Body of pancreas (tissue), 4 donors: ENCODE results near the gene FAM13B. TPM values are rescaled to one million over a fixed set of nuclear protein-coding genes. Genes with fewer than 3 reads are reported as not detected.
A peak's percentile ranks its signal among the peaks of the same experiment; 100 is the strongest.

Experiments used
- ATAC-seq: fragments of 150-250 bp; one replicate; pipeline ENCODE4 v1.9.1; 2016
- DNase-seq, 4 donors: peaks; one replicate each; pipeline ENCODE4 v3.0.0-alpha.2; 2019
- H3K27ac ChIP-seq, 4 donors: fragments of 200-600 bp; sonication (generic); 1 replicate in 3 of 4; 2 replicates in 1 of 4; pipeline versions ENCODE4 v1.5.1 to v1.6.1; 2016 to 2019; ENCODE audit warnings: mild to moderate bottlenecking in 1 of 4, mixed read lengths in 1 of 4, moderate library complexity in 1 of 4
- H3K27me3 ChIP-seq, 2 donors: fragments of 200-600 bp; sonication (generic); one replicate each; pipeline ENCODE4 v1.6.0; 2016; ENCODE audit warnings: mild to moderate bottlenecking in 1 of 2
- H3K36me3 ChIP-seq, 2 donors: fragments of 200-600 bp; sonication (generic); replicated peaks in 1 of 2; 2 replicates each; pipeline ENCODE4 v1.5.1; 2016; ENCODE audit warnings: low read depth in 2 of 2; ENCODE audit not compliant: insufficient read depth in 1 of 2
- H3K4me1 ChIP-seq: fragments of 200-600 bp; sonication (generic); one replicate; pipeline ENCODE4 v1.6.0; 2016
- H3K4me3 ChIP-seq, 2 donors: fragments of 200-600 bp; sonication (generic); 1 replicate in 1 of 2; 2 replicates in 1 of 2; pipeline ENCODE4 v1.5.1; 2016 to 2019
- H3K9me3 ChIP-seq, 3 donors: fragments of 200-600 bp; sonication (generic); 1 replicate in 2 of 3; 2 replicates in 1 of 3; pipeline ENCODE4 v1.5.1; 2016
- CTCF ChIP-seq, 7 experiments: fragments of 450-650 bp in 4 of 7; fragments of 200-600 bp in 3 of 7; sonication (generic) in 3 of 7; IDR thresholded peaks; one replicate each; pipeline ENCODE4 v1.5.1; 2016 to 2019; ENCODE audit warnings: antibody characterized with exemption in 7 of 7
- POLR2A ChIP-seq, 3 donors: fragments of 450-650 bp; IDR thresholded peaks; one replicate each; pipeline ENCODE4 v1.6.1; 2016; ENCODE audit warnings: antibody characterized with exemption in 3 of 3, mild to moderate bottlenecking in 2 of 3
- WGBS, 2 donors: methylation state at CpG; one replicate each; pipeline ENCODE4 v1.1.5; 2017; 5-methylcytosine and 5-hydroxymethylcytosine counted together
- intact Hi-C: fragments of 100-400 bp; cut with DNase I; formaldehyde crosslinking; loops from one replicate; pipeline ENCODE4 v1.15.1; 2023
- total RNA-seq, 2 donors: library from RNA; depleted of rRNA; stranded (reverse); fragments of >200 nt; gene quantifications; one replicate each; pipeline ENCODE4 v1.1.0, GENCODE V29; 2016

Gene FAM13B
- total RNA-seq, 2 donors from 2014 or later: 25.9 to 53.7 TPM

GRCh38 chr5:138068742-138069600, 36.1 kb upstream of the FAM13B start:
- 17 to 20% methylated on average over 6 of the region's 6 CpGs for WGBS, 2 donors
- H3K36me3 ChIP-seq: no peaks in the 10 kb centered on the region
- TF ChIP-seq POLR2A (IDR thresholded peaks at IDR 0.05) (no peak), CTCF (IDR thresholded peaks at IDR 0.05) (peak; percentile 70 to 88 (median 80))
- no peak overlapping the region for H3K4me3 ChIP-seq
- no peaks in the 10 kb centered on the region for H3K27me3 ChIP-seq
- DNase-seq (peak; percentile 82 to 92 (median 88)), ATAC-seq (peak; percentile 90)
- no peak overlapping the region for H3K27ac ChIP-seq
- no peaks in the 10 kb centered on the region for H3K4me1 ChIP-seq
- intact Hi-C loops: no loop called here
- no peaks in the 10 kb centered on the region for H3K9me3 ChIP-seq

GRCh38 chr5:138067945-138068344, 35.1 kb upstream of the FAM13B start:
- no peak for TF ChIP-seq POLR2A (IDR thresholded peaks at IDR 0.05)
- no peaks in the 10 kb centered on the region for H3K36me3 ChIP-seq
- ATAC-seq: no peak
- no peaks in the 10 kb centered on the region for H3K9me3 ChIP-seq
- H3K27me3 ChIP-seq: no peaks in the 10 kb centered on the region
- WGBS, 2 donors: 67 to 74% methylated on average over 8 of the region's 8 CpGs
- no peaks in the 10 kb centered on the region for H3K4me1 ChIP-seq
- DNase-seq: no peak
- no peak overlapping the region for H3K4me3 ChIP-seq
- H3K27ac ChIP-seq: no peak overlapping the region
- intact Hi-C loops: no loop called here

GRCh38 chr5:138065102-138065501, 32.2 kb upstream of the FAM13B start:
- ATAC-seq: no peak
- Histone ChIP-seq H3K27me3 (no peaks in the 10 kb centered on the region), H3K36me3 (no peaks in the 10 kb centered on the region), H3K27ac (no peak overlapping the region), H3K4me3 (no peak overlapping the region), H3K9me3 (no peaks in the 10 kb centered on the region), H3K4me1 (no peaks in the 10 kb centered on the region)
- peak in 2 of 4 donors; percentile 17 to 40 for DNase-seq
- 64 to 71% methylated on average over 5 of the region's 5 CpGs for WGBS, 2 donors
- TF ChIP-seq CTCF (IDR thresholded peaks at IDR 0.05) (peak in 4 of 7 experiments; percentile 3 to 37 (median 22)), POLR2A (IDR thresholded peaks at IDR 0.05) (no peak)
- intact Hi-C loops: no loop called here

- Histone ChIP-seq H3K9me3 (no peaks in the 10 kb centered on the region), H3K4me3 (no peak overlapping the region), H3K4me1 (no peaks in the 10 kb centered on the region), H3K27ac (no peak overlapping the region), H3K27me3 (no peaks in the 10 kb centered on the region), H3K36me3 (no peaks in the 10 kb centered on the region)
- intact Hi-C loops: no loop called here
- no peak for DNase-seq
- no peak for ATAC-seq
- no peak for TF ChIP-seq CTCF (IDR thresholded peaks at IDR 0.05)
- TF ChIP-seq POLR2A (IDR thresholded peaks at IDR 0.05): no peak
These were observed 31.6 kb upstream of the FAM13B start for GRCh38 chr5:138064526-138064925.

- H3K36me3 ChIP-seq: no peaks in the 10 kb centered on the region
- no peak for TF ChIP-seq POLR2A (IDR thresholded peaks at IDR 0.05)
- H3K9me3 ChIP-seq: no peaks in the 10 kb centered on the region
- H3K4me1 ChIP-seq: peaks cover 21% of the 10 kb centered on the region
- no peak overlapping the region for H3K4me3 ChIP-seq
- no peak overlapping the region for H3K27ac ChIP-seq
- peaks cover 0 to 3% of the 10 kb centered on the region in 2 donors for H3K27me3 ChIP-seq
- no peak for DNase-seq
- intact Hi-C loops: no loop called here
- no peak for ATAC-seq
- 47 to 58% methylated on average over 13 of the region's 13 CpGs for WGBS, 2 donors
These were observed 22.1 kb upstream of the FAM13B start for GRCh38 chr5:138054847-138055558.
